Neural cell (in vitro differentiated cells): ENCODE data around the gene COA3. TPM values are rescaled to one million over a fixed set of nuclear protein-coding genes. Genes with fewer than 3 reads are reported as not detected.
A peak's percentile ranks its signal among the peaks of the same experiment; 100 is the strongest.

Experiments
- H2AFZ ChIP-seq: fragments of 200-600, 300-800 bp; sonication (generic), shearing (Covaris generic); 2 replicates; pipeline ENCODE4 v1.6.0; 2014; ENCODE audit warnings: low read depth, mild to moderate bottlenecking, antibody characterized with exemption, low read length, moderate library complexity
- H3F3A ChIP-seq: fragments of 200-600 bp; shearing (Covaris generic); 2 replicates; pipeline ENCODE4 v1.6.1; 2016; ENCODE audit warnings: mild to moderate bottlenecking, moderate library complexity, mixed read lengths, antibody characterized with exemption, low read length; ENCODE audit not compliant: insufficient read depth, poor library complexity, severe bottlenecking
- H3K27ac ChIP-seq: fragments of 200-600, 300-800 bp; sonication (generic), shearing (Covaris generic); 2 replicates; pipeline ENCODE4 v1.5.1; 2014; ENCODE audit warnings: mild to moderate bottlenecking, low read length, moderate library complexity
- H3K27me3 ChIP-seq: fragments of 300-800, 200-600 bp; sonication (generic), shearing (Covaris generic); 2 replicates; pipeline ENCODE4 v1.6.0; 2014; ENCODE audit warnings: mild to moderate bottlenecking, low read depth, low read length, moderate library complexity; ENCODE audit not compliant: insufficient read depth
- H3K36me3 ChIP-seq: fragments of 300-800, 200-600 bp; sonication (generic), shearing (Covaris generic); 2 replicates; pipeline ENCODE4 v1.5.1; 2014; ENCODE audit warnings: mild to moderate bottlenecking, antibody characterized with exemption, low read length, moderate library complexity; ENCODE audit not compliant: insufficient read depth
- H3K4me2 ChIP-seq: fragments of 300-800, 200-600 bp; sonication (generic), shearing (Covaris generic); 2 replicates; pipeline ENCODE4 v1.6.0; 2014; ENCODE audit warnings: mild to moderate bottlenecking, low read length
- H3K4me3 ChIP-seq: fragments of 300-800, 200-600 bp; sonication (generic), shearing (Covaris generic); 2 replicates; pipeline ENCODE4 v1.5.1; 2014; ENCODE audit warnings: mild to moderate bottlenecking, low read length, moderate library complexity
- H3K79me2 ChIP-seq: fragments of 200-600 bp; shearing (Covaris generic); replicated peaks from 2 replicates; pipeline ENCODE4 v1.6.0; 2014; ENCODE audit warnings: mild to moderate bottlenecking, low read length, moderate library complexity; ENCODE audit not compliant: insufficient read depth
- H3K9ac ChIP-seq: fragments of 300-800, 200-600 bp; sonication (generic), shearing (Covaris generic); 2 replicates; pipeline ENCODE4 v1.6.1; 2016; ENCODE audit warnings: mild to moderate bottlenecking, low read length, mixed read lengths
- H3K9me2 ChIP-seq: fragments of 200-600 bp; shearing (Covaris generic); 2 replicates; pipeline ENCODE4 v1.6.1; 2016; ENCODE audit warnings: mild to moderate bottlenecking, low read length, mixed read lengths; ENCODE audit not compliant: insufficient read depth
- H3K9me3 ChIP-seq: fragments of 200-600, 300-800 bp; sonication (generic), shearing (Covaris generic); 2 replicates; pipeline ENCODE4 v1.6.1; 2016; ENCODE audit warnings: mild to moderate bottlenecking, mixed run types, low read length, moderate library complexity, mixed read lengths
- H4K20me1 ChIP-seq: fragments of 200-600 bp; shearing (Covaris generic); 2 replicates; pipeline ENCODE4 v1.6.1; 2016; ENCODE audit warnings: mild to moderate bottlenecking, mixed run types; ENCODE audit not compliant: insufficient read depth
- EP300 ChIP-seq: fragments of 450-650 bp; conservative IDR thresholded peaks from 2 replicates; pipeline ENCODE4 v1.6.1; 2014; ENCODE audit warnings: antibody characterized with exemption, mild to moderate bottlenecking, moderate library complexity; ENCODE audit not compliant: poor library complexity, severe bottlenecking
- EZH2 ChIP-seq: fragments of 200-600, 300-800 bp; shearing (Covaris generic), sonication (generic); IDR thresholded peaks from 2 replicates; pipeline ENCODE4 v1.6.1; 2014; ENCODE audit warnings: antibody characterized with exemption, low read length, borderline replicate concordance, mild to moderate bottlenecking; ENCODE audit not compliant: insufficient read depth, poor library complexity, severe bottlenecking
- MXI1 ChIP-seq: fragments of 450-650 bp; conservative IDR thresholded peaks from 2 replicates; pipeline ENCODE4 v1.6.1; 2014; ENCODE audit warnings: antibody characterized with exemption, mild to moderate bottlenecking; ENCODE audit not compliant: poor library complexity, severe bottlenecking
- POLR2AphosphoS5 ChIP-seq: IDR thresholded peaks from 2 replicates; pipeline ENCODE4 v1.6.1; 2012
- RAD21 ChIP-seq: fragments of 450-650 bp; conservative IDR thresholded peaks from 2 replicates; pipeline ENCODE4 v1.6.1; 2014; ENCODE audit warnings: antibody characterized with exemption, mild to moderate bottlenecking, moderate library complexity
- SMC3 ChIP-seq: fragments of 450-650 bp; conservative IDR thresholded peaks from 2 replicates; pipeline ENCODE4 v1.6.1; 2014; ENCODE audit warnings: antibody characterized with exemption, mild to moderate bottlenecking, moderate library complexity; ENCODE audit not compliant: poor library complexity
- TAF1 ChIP-seq: IDR thresholded peaks from 2 replicates; pipeline ENCODE4 v1.6.1; 2012; ENCODE audit warnings: low read depth
- polyA plus RNA-seq: library from polyadenylated mRNA; depleted of rRNA; stranded (reverse); fragments of >200 nt; gene quantifications from 2 replicates; pipeline ENCODE4 v1.2.3, GENCODE V29; 2014
- TF ChIP-seq, protein P1 (sequence below): IDR thresholded peaks from 2 replicates; pipeline ENCODE4 v1.6.1; 2012; ENCODE audit warnings: borderline replicate concordance
- TF ChIP-seq, protein P2 (sequence below): fragments of 450-650 bp; IDR thresholded peaks from 2 replicates; pipeline ENCODE4 v1.5.1; 2014; ENCODE audit warnings: antibody characterized with exemption, mild to moderate bottlenecking, moderate library complexity; ENCODE audit not compliant: poor library complexity, severe bottlenecking

The COA3 gene
- polyA plus RNA-seq, 1 donor from 2014 or later: 234 TPM

DNA sequence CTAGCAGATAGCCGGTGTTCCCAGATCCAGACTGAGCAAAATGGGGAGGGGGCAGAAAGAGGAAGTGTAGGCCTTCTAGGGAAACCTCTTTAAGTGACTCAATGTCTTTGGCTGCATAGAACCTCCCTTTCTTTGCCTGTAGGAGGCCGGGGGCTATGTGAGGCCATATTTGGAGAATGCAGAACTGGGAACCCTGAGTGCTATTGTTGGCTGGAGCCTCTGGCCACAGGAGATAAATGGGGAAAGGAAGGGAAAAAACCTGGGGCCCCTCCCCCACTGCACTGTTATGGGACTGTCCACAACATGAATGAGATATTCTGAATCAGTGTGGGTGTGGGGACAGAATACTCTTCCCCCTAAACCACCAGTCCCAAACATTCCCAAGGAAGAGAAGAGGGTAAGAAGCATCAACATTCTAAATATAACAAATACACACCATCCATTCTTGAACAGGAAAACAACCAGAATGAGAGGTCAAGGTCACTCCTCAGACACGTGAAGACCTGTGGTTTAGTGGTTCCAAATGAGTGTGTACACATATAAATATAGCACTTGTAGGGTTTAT, 22.9 kb downstream of the COA3 start:
- H3K9me2 ChIP-seq: no peaks in the 10 kb centered on the region
- no peaks in the 10 kb centered on the region for H3K9me3 ChIP-seq
- no peak overlapping the region for H2AFZ ChIP-seq
- H3F3A ChIP-seq: no peaks in the 10 kb centered on the region
- H3K27me3 ChIP-seq: peaks cover 8% of the 10 kb centered on the region
- H3K4me2 ChIP-seq: no peak overlapping the region
- no peaks in the 10 kb centered on the region for H4K20me1 ChIP-seq
- TF ChIP-seq EZH2: no peak
- no peak for TF ChIP-seq POLR2AphosphoS5
- TF ChIP-seq, protein P1, sequence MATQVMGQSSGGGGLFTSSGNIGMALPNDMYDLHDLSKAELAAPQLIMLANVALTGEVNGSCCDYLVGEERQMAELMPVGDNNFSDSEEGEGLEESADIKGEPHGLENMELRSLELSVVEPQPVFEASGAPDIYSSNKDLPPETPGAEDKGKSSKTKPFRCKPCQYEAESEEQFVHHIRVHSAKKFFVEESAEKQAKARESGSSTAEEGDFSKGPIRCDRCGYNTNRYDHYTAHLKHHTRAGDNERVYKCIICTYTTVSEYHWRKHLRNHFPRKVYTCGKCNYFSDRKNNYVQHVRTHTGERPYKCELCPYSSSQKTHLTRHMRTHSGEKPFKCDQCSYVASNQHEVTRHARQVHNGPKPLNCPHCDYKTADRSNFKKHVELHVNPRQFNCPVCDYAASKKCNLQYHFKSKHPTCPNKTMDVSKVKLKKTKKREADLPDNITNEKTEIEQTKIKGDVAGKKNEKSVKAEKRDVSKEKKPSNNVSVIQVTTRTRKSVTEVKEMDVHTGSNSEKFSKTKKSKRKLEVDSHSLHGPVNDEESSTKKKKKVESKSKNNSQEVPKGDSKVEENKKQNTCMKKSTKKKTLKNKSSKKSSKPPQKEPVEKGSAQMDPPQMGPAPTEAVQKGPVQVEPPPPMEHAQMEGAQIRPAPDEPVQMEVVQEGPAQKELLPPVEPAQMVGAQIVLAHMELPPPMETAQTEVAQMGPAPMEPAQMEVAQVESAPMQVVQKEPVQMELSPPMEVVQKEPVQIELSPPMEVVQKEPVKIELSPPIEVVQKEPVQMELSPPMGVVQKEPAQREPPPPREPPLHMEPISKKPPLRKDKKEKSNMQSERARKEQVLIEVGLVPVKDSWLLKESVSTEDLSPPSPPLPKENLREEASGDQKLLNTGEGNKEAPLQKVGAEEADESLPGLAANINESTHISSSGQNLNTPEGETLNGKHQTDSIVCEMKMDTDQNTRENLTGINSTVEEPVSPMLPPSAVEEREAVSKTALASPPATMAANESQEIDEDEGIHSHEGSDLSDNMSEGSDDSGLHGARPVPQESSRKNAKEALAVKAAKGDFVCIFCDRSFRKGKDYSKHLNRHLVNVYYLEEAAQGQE: no peak
- TF ChIP-seq MXI1: no peak
- no peak for TF ChIP-seq EP300
- TF ChIP-seq RAD21: no peak
- TF ChIP-seq, protein P2, sequence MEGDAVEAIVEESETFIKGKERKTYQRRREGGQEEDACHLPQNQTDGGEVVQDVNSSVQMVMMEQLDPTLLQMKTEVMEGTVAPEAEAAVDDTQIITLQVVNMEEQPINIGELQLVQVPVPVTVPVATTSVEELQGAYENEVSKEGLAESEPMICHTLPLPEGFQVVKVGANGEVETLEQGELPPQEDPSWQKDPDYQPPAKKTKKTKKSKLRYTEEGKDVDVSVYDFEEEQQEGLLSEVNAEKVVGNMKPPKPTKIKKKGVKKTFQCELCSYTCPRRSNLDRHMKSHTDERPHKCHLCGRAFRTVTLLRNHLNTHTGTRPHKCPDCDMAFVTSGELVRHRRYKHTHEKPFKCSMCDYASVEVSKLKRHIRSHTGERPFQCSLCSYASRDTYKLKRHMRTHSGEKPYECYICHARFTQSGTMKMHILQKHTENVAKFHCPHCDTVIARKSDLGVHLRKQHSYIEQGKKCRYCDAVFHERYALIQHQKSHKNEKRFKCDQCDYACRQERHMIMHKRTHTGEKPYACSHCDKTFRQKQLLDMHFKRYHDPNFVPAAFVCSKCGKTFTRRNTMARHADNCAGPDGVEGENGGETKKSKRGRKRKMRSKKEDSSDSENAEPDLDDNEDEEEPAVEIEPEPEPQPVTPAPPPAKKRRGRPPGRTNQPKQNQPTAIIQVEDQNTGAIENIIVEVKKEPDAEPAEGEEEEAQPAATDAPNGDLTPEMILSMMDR: no peak
- TF ChIP-seq TAF1: no peak
- TF ChIP-seq SMC3: no peak
- H3K4me3 ChIP-seq: no peak overlapping the region
- H3K9ac ChIP-seq: no peak overlapping the region
- H3K27ac ChIP-seq: no peak overlapping the region
- H3K79me2 ChIP-seq: no peaks in the 10 kb centered on the region
- H3K36me3 ChIP-seq: no peaks in the 10 kb centered on the region

DNA sequence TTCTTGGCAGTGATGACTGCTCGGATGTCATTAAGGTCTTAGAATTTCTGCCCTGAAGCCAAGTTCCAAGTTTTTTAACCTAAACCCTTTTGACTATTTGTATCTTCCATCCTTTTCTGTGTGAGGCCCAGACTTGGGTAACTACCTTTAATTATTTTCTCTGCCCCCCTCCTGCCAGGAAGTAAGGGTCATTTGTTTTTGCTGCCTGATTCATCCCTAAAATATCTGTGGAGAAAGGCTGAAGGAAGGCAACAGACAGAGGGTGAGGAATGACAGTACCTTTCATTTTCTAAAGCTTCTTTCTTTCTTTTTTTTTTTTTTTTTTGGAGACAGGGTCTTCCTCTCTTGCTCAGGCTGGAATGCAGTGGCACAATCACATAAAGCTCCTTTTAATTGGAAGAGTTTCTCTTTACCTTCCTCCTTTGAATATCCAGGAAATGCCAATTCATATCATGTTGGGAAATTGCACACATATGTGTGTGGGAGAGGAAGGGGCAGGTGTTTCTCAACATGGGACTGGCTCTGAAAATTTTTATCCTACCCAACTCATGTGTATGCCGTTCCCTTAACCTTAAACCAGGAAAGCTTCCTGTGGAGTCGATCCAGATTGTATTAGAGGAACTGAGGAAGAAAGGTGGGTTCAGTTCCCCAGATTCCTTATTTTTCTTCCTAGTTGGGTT, 24.3 kb downstream of the COA3 start:
- no peaks in the 10 kb centered on the region for H3K27me3 ChIP-seq
- H3K4me3 ChIP-seq: peak overlapping the region; percentile 84
- H4K20me1 ChIP-seq: no peaks in the 10 kb centered on the region
- H3K4me2 ChIP-seq: peak overlapping the region; percentile 77
- H3K79me2 ChIP-seq: no peaks in the 10 kb centered on the region
- H2AFZ ChIP-seq: peak overlapping the region; percentile 95
- H3F3A ChIP-seq: no peaks in the 10 kb centered on the region
- no peaks in the 10 kb centered on the region for H3K9me3 ChIP-seq
- H3K36me3 ChIP-seq: no peaks in the 10 kb centered on the region
- H3K9ac ChIP-seq: peak overlapping the region; percentile 88
- H3K27ac ChIP-seq: peak overlapping the region; percentile 73
- no peaks in the 10 kb centered on the region for H3K9me2 ChIP-seq
- TF ChIP-seq, protein P2: no peak
- TF ChIP-seq EP300 (no peak), SMC3 (no peak)
- TF ChIP-seq, protein P1: no peak
